Measurements from ENCODE around the gene SDK1.

- TF ChIP-seq CTCF (IDR thresholded peaks at IDR 0.05), result no peak
- TF ChIP-seq POLR2A (IDR thresholded peaks at IDR 0.05), result no peak
Observed at GRCh38 chr7:3272691-3273141, 28.3 kb upstream of the SDK1 start.

Data from uterus (tissue), 2 donors.